ENCODE measurements around the gene RFTN1. TPM values are rescaled to one million over a fixed set of nuclear protein-coding genes. Genes with fewer than 3 reads are reported as not detected.

RFTN1 gene
- total and polyA plus RNA-seq, 9 donors = 25.2 to 63.1 (median 46.4) TPM

- TF ChIP-seq EP300 (IDR thresholded peaks at IDR 0.05) = no peak
- no peak for DNase-seq
- Histone ChIP-seq H3K4me1 (ENCODE audit: insufficient read depth) (no peaks in the 10 kb centered on the region), H3K36me3 (no peaks in the 10 kb centered on the region), H3K4me3 (no peak overlapping the region), H3K27me3 (no peaks in the 10 kb centered on the region), H3K27ac (no peak overlapping the region), H3K9me3 (no peaks in the 10 kb centered on the region)
- intact Hi-C loops (cut with DNase I) = loop anchor here in 1 of 4 donors (10.0 kb wide), 1 partner anchor 219 kb away; the partner anchor contains the start of gene RFTN1
- WGBS, 3 donors = 83 to 90% (median 86%) methylated on average over 3 of the region's 3 CpGs
Observed at GRCh38 chr3:16295298-16295890, 218.1 kb downstream of the RFTN1 start.

DNA sequence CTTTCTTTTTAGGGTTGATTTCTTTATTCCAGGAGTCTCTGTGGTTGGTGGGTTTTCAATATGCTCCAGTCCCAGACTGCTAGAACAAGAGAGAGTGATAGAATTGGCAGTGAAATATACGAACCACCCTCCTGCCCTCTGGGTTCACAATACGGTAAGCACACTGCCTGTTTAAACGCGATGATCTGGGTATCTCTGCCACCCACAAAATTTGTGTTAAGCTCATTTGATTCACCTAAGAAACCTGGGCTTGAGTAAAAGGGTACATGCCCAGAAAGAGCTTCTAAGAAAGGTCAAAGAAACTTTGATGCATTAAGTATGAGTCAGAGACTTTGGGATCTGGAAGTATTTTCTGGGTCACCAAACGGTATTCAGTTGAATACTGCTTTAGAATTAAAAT, 218.7 kb downstream of the RFTN1 start:
- no peaks in the 10 kb centered on the region for H3K36me3 ChIP-seq
- intact Hi-C loops (cut with DNase I) = loop anchor here in 2 of 4 donors (5.0 to 10.0 kb wide), 2 partner anchors 220 to 222 kb away; partner anchors contain the start of gene RFTN1 (in 1 of the 2)

GRCh38 chr3:16290827-16291196, 222.7 kb downstream of the RFTN1 start:
- intact Hi-C loops (cut with DNase I) = loop anchor here in 2 of 4 donors (5.0 to 10.0 kb wide), 2 partner anchors 224 to 226 kb away; partner anchors contain the start of gene RFTN1 (in 1 of the 2)
- H3K27me3 ChIP-seq = no peaks in the 10 kb centered on the region
- H3K27ac ChIP-seq = no peak overlapping the region
- WGBS, 3 donors = 56 to 64% (median 58%) methylated on average over 2 of the region's 2 CpGs
- no peaks in the 10 kb centered on the region for H3K4me1 ChIP-seq (ENCODE audit: insufficient read depth)
- no peaks in the 10 kb centered on the region for H3K9me3 ChIP-seq
- no peak for TF ChIP-seq EP300 (IDR thresholded peaks at IDR 0.05)
- no peak for TF ChIP-seq POLR2A (IDR thresholded peaks at IDR 0.05)
- no peak for TF ChIP-seq CTCF (IDR thresholded peaks at IDR 0.05)
- H3K36me3 ChIP-seq = no peaks in the 10 kb centered on the region
- DNase-seq = no peak
- no peak overlapping the region for H3K4me3 ChIP-seq

More for the DNA sequence above, 218.7 kb downstream of the RFTN1 start:
- Histone ChIP-seq H3K4me3 (no peak overlapping the region), H3K4me1 (ENCODE audit: insufficient read depth) (no peaks in the 10 kb centered on the region), H3K9me3 (no peaks in the 10 kb centered on the region), H3K27ac (no peak overlapping the region), H3K27me3 (no peaks in the 10 kb centered on the region)
- no peak for DNase-seq
- TF ChIP-seq POLR2A (IDR thresholded peaks at IDR 0.05) = no peak
- TF ChIP-seq EP300 (IDR thresholded peaks at IDR 0.05) = no peak
- no peak for TF ChIP-seq CTCF (IDR thresholded peaks at IDR 0.05)
- 95% methylated on average over 5 of the region's 5 CpGs for WGBS, 3 donors

- Histone ChIP-seq H3K9me3 (no peaks in the 10 kb centered on the region), H3K4me1 (ENCODE audit: insufficient read depth) (peaks cover 2% of the 10 kb centered on the region), H3K27ac (no peak overlapping the region), H3K27me3 (no peaks in the 10 kb centered on the region), H3K36me3 (no peaks in the 10 kb centered on the region), H3K4me3 (no peak overlapping the region)
- intact Hi-C loops (cut with DNase I) = loop anchor here in 2 of 4 donors (5.0 to 10.0 kb wide), 2 partner anchors 225 to 227 kb away; partner anchors contain the start of gene RFTN1 (in 1 of the 2)
- TF ChIP-seq POLR2A (IDR thresholded peaks at IDR 0.05) (no peak), EP300 (IDR thresholded peaks at IDR 0.05) (no peak), CTCF (IDR thresholded peaks at IDR 0.05) (peak; percentile 69 to 85 (median 79))
- 58 to 66% (median 59%) methylated on average over 3 of the region's 3 CpGs for WGBS, 3 donors
- peak in 4 of 5 donors; percentile 36 to 70 (median 52) for DNase-seq
Observed at GRCh38 chr3:16290007-16290826, 223.3 kb downstream of the RFTN1 start.

All from ovary (tissue), 9 donors.